H1 (cell line): Measurements from ENCODE around the gene FBXL16.

Source experiments
- CHD2 ChIP-seq: IDR thresholded peaks from 2 replicates; pipeline ENCODE4 v1.6.1; 2012; ENCODE audit warnings: low read length, improper control_type of control experiment
- CTCF ChIP-seq, 3 experiments: IDR thresholded peaks; 1 replicate in 2 of 3; 2 replicates in 1 of 3; pipeline versions ENCODE4 v1.5.1 to v1.6.1; 2011; ENCODE audit warnings: low read length in 3 of 3, mild to moderate bottlenecking in 3 of 3, inconsistent platforms in 2 of 3, low read depth in 1 of 3, moderate library complexity in 1 of 3; ENCODE audit not compliant: insufficient read depth in 1 of 3; ENCODE audit errors: control extremely low read depth in 1 of 3
- JUND ChIP-seq: IDR thresholded peaks from 2 replicates; pipeline ENCODE4 v1.6.1; 2011; ENCODE audit warnings: mild to moderate bottlenecking, improper control_type of control experiment, low read length
- POLR2A ChIP-seq, 2 experiments: IDR thresholded peaks; 1 replicate in 1 of 2; 2 replicates in 1 of 2; pipeline ENCODE4 v1.6.1; 2011; ENCODE audit warnings: low read depth in 2 of 2, low read length in 2 of 2, mild to moderate bottlenecking in 2 of 2; ENCODE audit errors: control extremely low read depth in 1 of 2
- POLR2AphosphoS5 ChIP-seq: IDR thresholded peaks from 2 replicates; pipeline ENCODE4 v1.6.1; 2011; ENCODE audit warnings: low read depth, low read length
- YY1 ChIP-seq: IDR thresholded peaks from 2 replicates; pipeline ENCODE4 v1.6.1; 2011; ENCODE audit warnings: low read depth, mild to moderate bottlenecking, low read length

GRCh38 chr16:687499-687898 is 18.1 kb downstream of the FBXL16 start:
- TF ChIP-seq YY1, result no peak
- TF ChIP-seq POLR2A (IDR thresholded peaks at IDR 0.05; ENCODE audit: control extremely low read depth in 1 of 2, low read depth in 2 of 2, low read length in 2 of 2), result no peak
- TF ChIP-seq CTCF (IDR thresholded peaks at IDR 0.05; ENCODE audit: control extremely low read depth in 1 of 3, insufficient read depth in 1 of 3, low read depth in 1 of 3, low read length in 3 of 3), result no peak
- no peak for TF ChIP-seq POLR2AphosphoS5
- no peak for TF ChIP-seq CHD2
- TF ChIP-seq JUND, result no peak
